Endothelial cell (in vitro differentiated cells): ENCODE measurements around the gene HS3ST2. TPM values are rescaled to one million over a fixed set of nuclear protein-coding genes. Genes with fewer than 3 reads are reported as not detected.

Source experiments
- DNase-seq: peaks from one replicate; pipeline ENCODE4 v3.0.0; 2021; ENCODE audit warnings: low spot score
- H3K27ac Mint-ChIP-seq: one replicate; pipeline ENCODE4 v1.8.0; 2021; ENCODE audit warnings: mixed read lengths, inconsistent platforms; ENCODE audit not compliant: unreplicated experiment
- H3K27me3 Mint-ChIP-seq: one replicate; pipeline ENCODE4 v1.8.0; 2021; ENCODE audit warnings: mild to moderate bottlenecking, moderate library complexity, mixed read lengths, inconsistent platforms; ENCODE audit not compliant: unreplicated experiment
- H3K36me3 Mint-ChIP-seq: one replicate; pipeline ENCODE4 v1.8.0; 2021; ENCODE audit warnings: mild to moderate bottlenecking, low read depth, mixed read lengths, inconsistent platforms; ENCODE audit not compliant: unreplicated experiment
- H3K4me1 Mint-ChIP-seq: one replicate; pipeline ENCODE4 v1.8.0; 2021; ENCODE audit warnings: mild to moderate bottlenecking, mixed read lengths, inconsistent platforms; ENCODE audit not compliant: unreplicated experiment
- H3K4me3 Mint-ChIP-seq: one replicate; pipeline ENCODE4 v1.8.0; 2021; ENCODE audit warnings: mild to moderate bottlenecking, mixed read lengths, inconsistent platforms; ENCODE audit not compliant: unreplicated experiment
- H3K9me3 Mint-ChIP-seq: one replicate; pipeline ENCODE4 v1.8.0; 2021; ENCODE audit warnings: mixed read lengths, inconsistent platforms; ENCODE audit not compliant: unreplicated experiment
- total RNA-seq: library from RNA; stranded (reverse); fragmentation: NEBNext Ultra II Directional; extraction: Animal tissue kit (Norgen Biotek cat#: 25700); gene quantifications from one replicate; pipeline ENCODE4 v1.2.1, GENCODE V29; 2021; ENCODE audit not compliant: unreplicated experiment
- TF ChIP-seq, protein P1 (sequence below): fragments of 200-600 bp; sonication (generic); IDR thresholded peaks from one replicate; pipeline ENCODE4 v1.5.0; 2021; ENCODE audit warnings: antibody characterized with exemption; ENCODE audit not compliant: unreplicated experiment

Gene HS3ST2
- total RNA-seq, 1 donor from 2014 or later: 2.7 TPM

DNA sequence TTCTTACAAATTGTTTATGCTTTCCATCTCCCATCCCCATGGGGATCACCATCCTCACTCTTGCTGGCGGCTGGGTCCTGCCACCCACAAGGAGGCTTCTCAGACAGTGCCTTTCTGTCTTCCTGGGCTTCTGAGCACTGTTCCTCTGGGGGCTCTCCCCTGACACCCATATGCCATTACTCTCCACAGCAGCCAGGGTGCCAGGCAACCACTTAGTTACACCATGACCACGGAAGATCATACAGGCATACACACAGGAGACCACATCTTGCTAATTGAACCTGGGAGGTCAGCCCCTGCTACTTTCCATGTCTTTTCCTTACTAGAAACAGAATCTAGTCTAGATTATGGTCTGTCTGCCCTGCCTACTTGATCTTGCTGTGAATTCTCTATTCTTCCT lies 27.7 kb upstream of the HS3ST2 start:
- DNase-seq: no peak
- Mint-ChIP-seq H3K9me3 (no peaks in the 10 kb centered on the region), H3K4me3 (no peak overlapping the region), H3K27ac (no peak overlapping the region), H3K27me3 (peaks cover 2% of the 10 kb centered on the region), H3K36me3 (no peaks in the 10 kb centered on the region), H3K4me1 (peaks cover 37% of the 10 kb centered on the region)
- TF ChIP-seq, protein P1, sequence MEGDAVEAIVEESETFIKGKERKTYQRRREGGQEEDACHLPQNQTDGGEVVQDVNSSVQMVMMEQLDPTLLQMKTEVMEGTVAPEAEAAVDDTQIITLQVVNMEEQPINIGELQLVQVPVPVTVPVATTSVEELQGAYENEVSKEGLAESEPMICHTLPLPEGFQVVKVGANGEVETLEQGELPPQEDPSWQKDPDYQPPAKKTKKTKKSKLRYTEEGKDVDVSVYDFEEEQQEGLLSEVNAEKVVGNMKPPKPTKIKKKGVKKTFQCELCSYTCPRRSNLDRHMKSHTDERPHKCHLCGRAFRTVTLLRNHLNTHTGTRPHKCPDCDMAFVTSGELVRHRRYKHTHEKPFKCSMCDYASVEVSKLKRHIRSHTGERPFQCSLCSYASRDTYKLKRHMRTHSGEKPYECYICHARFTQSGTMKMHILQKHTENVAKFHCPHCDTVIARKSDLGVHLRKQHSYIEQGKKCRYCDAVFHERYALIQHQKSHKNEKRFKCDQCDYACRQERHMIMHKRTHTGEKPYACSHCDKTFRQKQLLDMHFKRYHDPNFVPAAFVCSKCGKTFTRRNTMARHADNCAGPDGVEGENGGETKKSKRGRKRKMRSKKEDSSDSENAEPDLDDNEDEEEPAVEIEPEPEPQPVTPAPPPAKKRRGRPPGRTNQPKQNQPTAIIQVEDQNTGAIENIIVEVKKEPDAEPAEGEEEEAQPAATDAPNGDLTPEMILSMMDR: no peak

DNA sequence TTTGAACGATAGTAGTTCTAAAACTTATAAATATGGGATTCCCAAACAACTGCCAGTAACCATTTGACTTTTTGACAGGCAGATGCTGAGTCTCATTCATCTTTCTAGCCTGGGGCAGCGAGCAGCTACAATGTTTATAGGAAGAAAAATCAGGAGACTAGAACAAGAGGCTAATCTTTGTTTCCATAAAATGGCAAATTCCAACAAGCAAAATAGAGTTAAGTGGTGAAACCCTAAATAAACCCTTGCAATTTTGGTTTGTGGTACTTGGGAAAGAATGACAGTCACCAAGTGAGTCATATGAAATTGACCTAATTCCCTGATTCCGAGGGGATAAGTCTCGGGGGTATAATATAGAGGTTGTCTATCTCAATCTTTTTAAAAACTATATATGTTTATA lies 27.3 kb upstream of the HS3ST2 start:
- TF ChIP-seq, protein P1: no peak
- Mint-ChIP-seq H3K36me3 (no peaks in the 10 kb centered on the region), H3K27me3 (peaks cover 2% of the 10 kb centered on the region), H3K9me3 (no peaks in the 10 kb centered on the region), H3K27ac (no peak overlapping the region), H3K4me1 (peaks cover 33% of the 10 kb centered on the region), H3K4me3 (no peak overlapping the region)
- DNase-seq: no peak

DNA sequence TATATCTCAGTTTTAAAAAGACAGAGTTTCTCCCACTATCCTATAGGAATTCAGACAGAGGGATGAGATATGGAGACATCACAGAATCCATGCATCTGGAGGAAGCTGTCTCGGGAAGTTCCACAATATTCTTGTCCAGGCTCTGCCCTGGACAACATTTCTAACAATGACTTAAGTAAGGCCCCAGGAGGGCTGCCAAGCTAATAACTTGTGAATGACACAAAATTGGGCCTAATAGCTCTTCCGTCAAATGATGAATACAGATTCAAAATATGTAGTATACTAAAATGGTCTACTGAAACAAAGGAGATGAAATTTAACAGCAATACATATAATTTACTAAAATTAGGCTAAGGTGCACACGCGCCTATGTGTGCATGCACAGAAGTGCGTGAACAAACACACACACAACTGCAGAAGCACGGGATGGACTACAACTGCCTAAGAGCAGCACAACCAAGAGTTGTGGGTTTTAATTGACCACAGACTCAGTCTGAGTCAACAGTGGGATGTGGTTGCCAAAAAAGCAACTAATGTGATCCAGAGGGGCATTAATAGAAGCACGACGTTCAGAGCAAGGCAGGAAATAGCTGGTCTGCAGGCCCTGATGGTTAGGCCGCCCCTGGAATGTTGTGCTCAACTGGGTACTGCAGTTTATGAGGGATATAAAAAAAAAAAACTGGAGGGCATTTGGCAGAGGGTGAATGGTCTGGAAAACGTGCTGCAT lies 26.3 kb upstream of the HS3ST2 start:
- H3K27me3 Mint-ChIP-seq: peaks cover 2% of the 10 kb centered on the region
- H3K4me3 Mint-ChIP-seq: no peak overlapping the region
- H3K4me1 Mint-ChIP-seq: peaks cover 24% of the 10 kb centered on the region
- H3K36me3 Mint-ChIP-seq: no peaks in the 10 kb centered on the region
- H3K9me3 Mint-ChIP-seq: no peaks in the 10 kb centered on the region
- no peak for DNase-seq
- H3K27ac Mint-ChIP-seq: no peak overlapping the region
- TF ChIP-seq, protein P1: no peak

DNA sequence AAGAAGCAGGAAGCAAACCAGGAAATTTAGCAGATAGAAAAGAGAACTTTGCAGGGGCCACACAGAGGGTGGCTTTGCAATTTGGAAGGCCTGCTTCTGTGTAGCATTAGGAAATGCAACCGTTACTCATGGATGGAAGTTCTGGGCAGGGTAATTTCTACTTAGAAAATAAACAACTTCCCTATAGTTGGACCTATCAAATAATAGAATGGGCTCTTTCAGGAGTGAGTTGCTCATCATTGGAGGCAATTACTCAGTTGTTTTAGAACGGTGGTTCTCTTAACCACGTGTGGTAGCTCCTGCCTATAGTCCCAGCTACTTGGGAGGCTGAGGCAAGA lies 25.8 kb upstream of the HS3ST2 start:
- Mint-ChIP-seq H3K27ac (no peak overlapping the region), H3K4me3 (no peak overlapping the region), H3K4me1 (peaks cover 20% of the 10 kb centered on the region), H3K27me3 (peaks cover 2% of the 10 kb centered on the region), H3K36me3 (no peaks in the 10 kb centered on the region), H3K9me3 (no peaks in the 10 kb centered on the region)
- TF ChIP-seq, protein P1: no peak
- DNase-seq: no peak

DNA sequence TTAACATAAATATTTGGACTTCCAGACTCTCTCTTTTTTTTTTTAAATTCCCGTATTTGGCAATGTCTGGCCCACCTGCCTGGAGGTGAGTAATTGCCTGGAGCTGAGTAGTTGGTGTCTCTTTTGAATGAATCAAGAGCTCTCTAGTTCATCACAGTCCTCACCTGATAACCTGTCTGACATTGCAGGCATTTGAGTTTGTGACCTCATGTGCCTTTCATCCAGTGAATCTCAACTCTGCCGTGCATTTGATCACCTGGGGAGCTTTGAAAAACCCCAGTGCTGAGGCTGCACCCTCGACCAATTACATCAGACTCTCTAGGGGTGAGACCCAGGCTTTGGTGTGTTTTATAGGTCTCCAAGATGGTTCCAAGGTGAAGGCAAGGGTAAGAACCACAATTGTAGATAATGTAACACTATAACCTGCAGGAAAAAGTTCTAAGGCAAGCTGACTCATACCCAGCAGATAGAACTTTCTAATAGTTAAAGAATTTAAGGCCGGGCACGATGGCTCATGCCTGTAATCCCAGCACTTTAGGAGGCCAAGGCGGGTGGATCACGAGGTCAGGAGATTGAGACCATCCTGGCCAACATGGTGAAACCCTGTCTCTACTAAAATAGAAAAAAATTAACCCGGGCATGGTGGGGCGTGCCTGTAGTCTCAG lies 24.5 kb upstream of the HS3ST2 start:
- H3K36me3 Mint-ChIP-seq: no peaks in the 10 kb centered on the region
- TF ChIP-seq, protein P1: no peak
- peaks cover 2% of the 10 kb centered on the region for H3K27me3 Mint-ChIP-seq
- DNase-seq: no peak
- H3K27ac Mint-ChIP-seq: no peak overlapping the region
- no peak overlapping the region for H3K4me3 Mint-ChIP-seq
- H3K4me1 Mint-ChIP-seq: peaks cover 8% of the 10 kb centered on the region
- H3K9me3 Mint-ChIP-seq: no peaks in the 10 kb centered on the region
